ENCODE measurements around the gene PER1.

DNA sequence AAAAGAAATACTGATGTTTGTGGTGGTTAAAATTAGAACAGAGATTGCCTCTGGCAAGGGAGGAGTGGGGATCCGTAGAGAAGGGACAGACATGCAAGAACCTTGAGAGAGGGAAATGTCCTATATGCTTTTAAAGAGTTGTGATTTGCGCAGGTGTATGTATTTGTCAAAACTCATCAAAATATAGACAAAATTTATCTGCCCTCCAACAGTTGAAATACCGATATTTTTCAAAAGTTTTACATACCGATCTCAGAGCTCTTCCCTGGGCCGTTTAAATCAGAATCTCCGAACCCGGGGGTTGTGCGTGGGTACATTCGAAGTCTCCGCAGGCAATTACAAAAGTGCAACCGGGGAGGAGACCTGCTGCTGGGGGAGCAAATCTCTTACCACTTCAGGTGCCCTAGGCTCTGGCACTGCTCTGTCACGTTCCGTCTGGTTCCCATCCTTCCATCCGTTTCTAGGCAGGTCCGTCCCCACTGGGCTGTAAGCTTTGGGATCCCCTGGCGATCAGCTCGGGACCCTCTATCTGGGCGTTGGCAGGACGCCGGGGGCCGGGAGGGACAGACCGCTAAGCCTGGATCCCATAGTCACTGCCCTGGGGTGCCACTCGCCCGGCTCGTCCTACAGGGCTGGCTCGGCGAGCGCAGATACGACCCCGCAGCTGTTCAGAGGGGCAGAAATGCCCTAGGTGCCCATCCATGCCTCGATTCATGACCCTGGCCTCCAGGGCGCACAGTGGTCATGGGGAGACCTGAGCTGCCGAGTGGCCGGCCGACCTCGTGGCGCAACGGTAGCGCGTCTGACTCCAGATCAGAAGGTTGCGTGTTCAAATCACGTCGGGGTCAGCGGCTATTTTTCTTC, 33.6 kb upstream of the PER1 start:
- TF ChIP-seq, protein P1, sequence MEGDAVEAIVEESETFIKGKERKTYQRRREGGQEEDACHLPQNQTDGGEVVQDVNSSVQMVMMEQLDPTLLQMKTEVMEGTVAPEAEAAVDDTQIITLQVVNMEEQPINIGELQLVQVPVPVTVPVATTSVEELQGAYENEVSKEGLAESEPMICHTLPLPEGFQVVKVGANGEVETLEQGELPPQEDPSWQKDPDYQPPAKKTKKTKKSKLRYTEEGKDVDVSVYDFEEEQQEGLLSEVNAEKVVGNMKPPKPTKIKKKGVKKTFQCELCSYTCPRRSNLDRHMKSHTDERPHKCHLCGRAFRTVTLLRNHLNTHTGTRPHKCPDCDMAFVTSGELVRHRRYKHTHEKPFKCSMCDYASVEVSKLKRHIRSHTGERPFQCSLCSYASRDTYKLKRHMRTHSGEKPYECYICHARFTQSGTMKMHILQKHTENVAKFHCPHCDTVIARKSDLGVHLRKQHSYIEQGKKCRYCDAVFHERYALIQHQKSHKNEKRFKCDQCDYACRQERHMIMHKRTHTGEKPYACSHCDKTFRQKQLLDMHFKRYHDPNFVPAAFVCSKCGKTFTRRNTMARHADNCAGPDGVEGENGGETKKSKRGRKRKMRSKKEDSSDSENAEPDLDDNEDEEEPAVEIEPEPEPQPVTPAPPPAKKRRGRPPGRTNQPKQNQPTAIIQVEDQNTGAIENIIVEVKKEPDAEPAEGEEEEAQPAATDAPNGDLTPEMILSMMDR (IDR thresholded peaks at IDR 0.05; ENCODE audit: insufficient read depth, low read length, poor library complexity, severe bottlenecking) = no peak
- no peak for TF ChIP-seq EZH2phosphoT487 (conservative IDR thresholded peaks at IDR 0.05; ENCODE audit: low read length)
